Lower leg skin (tissue), 4 donors: ENCODE results near the gene ENPEP. TPM values are rescaled to one million over a fixed set of nuclear protein-coding genes. Genes with fewer than 3 reads are reported as not detected.

Source experiments
- DNase-seq, 2 donors: peaks; one replicate each; pipeline ENCODE4 v3.0.0-alpha.2; 2019; ENCODE audit warnings: low spot score in 2 of 2
- H3K4me3 ChIP-seq: fragments of 200-600 bp; sonication (generic); 2 replicates; pipeline ENCODE4 v1.5.1; 2017; ENCODE audit warnings: mild to moderate bottlenecking, low read depth; ENCODE audit not compliant: poor library complexity, severe bottlenecking
- CTCF ChIP-seq, 3 donors: fragments of 450-650 bp; IDR thresholded peaks; one replicate each; pipeline ENCODE4 v1.5.1; 2016; ENCODE audit warnings: antibody characterized with exemption in 3 of 3, mild to moderate bottlenecking in 3 of 3, moderate library complexity in 2 of 3
- POLR2A ChIP-seq, 2 donors: fragments of 450-650 bp; IDR thresholded peaks; one replicate each; pipeline ENCODE4 v1.6.1; 2016 to 2017; ENCODE audit warnings: antibody characterized with exemption in 2 of 2, mild to moderate bottlenecking in 1 of 2, moderate library complexity in 1 of 2
- WGBS, 2 donors: methylation state at CpG; one replicate each; pipeline ENCODE4 v1.1.5; 2018; 5-methylcytosine and 5-hydroxymethylcytosine counted together
- intact Hi-C: fragments of 100-400 bp; cut with DNase I; formaldehyde crosslinking; loops from one replicate; pipeline ENCODE4 v1.15.0; 2023; ENCODE audit warnings: low total_unique reads
- total RNA-seq, 4 donors: library from RNA; depleted of rRNA; stranded (reverse); fragments of >200 nt; gene quantifications; one replicate each; pipeline ENCODE4 v1.1.0, GENCODE V29; 2016

ENPEP gene
- total RNA-seq, 4 donors from 2014 or later: 0.39 to 3.1 (median 1.9) TPM

GRCh38 chr4:110487873-110488272 is 11.9 kb downstream of the ENPEP start:
- no peak for DNase-seq
- no peak overlapping the region for H3K4me3 ChIP-seq
- TF ChIP-seq POLR2A (IDR thresholded peaks at IDR 0.05): no peak
- no peak for TF ChIP-seq CTCF (IDR thresholded peaks at IDR 0.05)
- intact Hi-C loops: no loop called here

DNA sequence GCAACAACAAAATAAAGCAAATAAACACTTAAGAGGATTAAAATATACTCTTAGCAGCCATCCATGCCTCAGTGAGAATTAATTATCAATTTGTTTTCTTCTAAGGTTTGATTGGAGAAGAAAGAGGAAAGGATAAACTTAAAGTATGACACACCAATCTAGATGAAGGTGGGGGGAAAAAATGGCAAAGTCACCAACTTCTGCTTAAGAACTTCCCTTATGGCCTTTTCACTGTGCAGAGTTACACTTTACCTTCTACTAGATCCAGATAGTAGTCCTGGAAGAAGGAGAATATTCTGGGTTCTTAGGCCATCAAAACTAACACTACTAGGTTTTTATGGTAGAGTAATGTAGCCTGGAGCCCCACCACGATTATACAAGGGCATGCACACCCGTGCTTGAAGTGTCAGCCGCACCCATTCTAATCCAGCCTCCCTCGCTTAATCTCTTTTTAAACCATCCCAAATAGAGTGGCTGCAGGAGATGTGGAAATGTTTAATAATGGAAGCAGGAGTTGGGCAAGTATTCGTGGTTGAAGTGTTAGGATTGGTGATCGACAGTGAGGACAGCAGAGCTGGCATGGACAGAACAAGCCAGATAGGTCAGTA is 14.1 kb downstream of the ENPEP start:
- TF ChIP-seq POLR2A (IDR thresholded peaks at IDR 0.05): no peak
- TF ChIP-seq CTCF (IDR thresholded peaks at IDR 0.05): no peak
- intact Hi-C loops: no loop called here
- H3K4me3 ChIP-seq: no peak overlapping the region
- 65% methylated on average over 6 of the region's 6 CpGs for WGBS, 2 donors
- no peak for DNase-seq

DNA sequence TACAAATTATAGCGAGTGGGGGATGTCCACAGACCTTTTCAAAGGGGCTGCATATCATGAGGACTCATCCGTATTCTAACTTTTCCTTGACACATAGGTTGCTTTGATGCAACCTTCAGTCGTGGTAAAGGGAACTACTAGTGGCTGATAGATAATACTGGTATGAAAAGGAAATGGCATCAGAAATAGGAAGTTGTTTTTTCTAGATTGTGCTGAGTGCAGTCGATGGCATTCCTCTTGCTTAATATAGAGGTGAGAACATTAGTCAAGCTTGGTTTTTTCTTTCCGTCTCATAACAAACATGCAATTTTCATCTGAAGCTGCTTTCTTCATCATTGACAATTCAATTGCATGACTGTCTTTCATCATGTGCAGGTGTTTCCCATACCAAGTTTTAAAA is 16.6 kb downstream of the ENPEP start:
- intact Hi-C loops: no loop called here
- TF ChIP-seq CTCF (IDR thresholded peaks at IDR 0.05) (no peak), POLR2A (IDR thresholded peaks at IDR 0.05) (no peak)
- no peak overlapping the region for H3K4me3 ChIP-seq
- WGBS, 2 donors: 69 to 71% methylated on average over 5 of the region's 5 CpGs
- no peak for DNase-seq

- intact Hi-C loops: no loop called here
- 37 to 54% methylated on average over 1 of the region's 1 CpG for WGBS, 2 donors
- DNase-seq: no peak
- TF ChIP-seq CTCF (IDR thresholded peaks at IDR 0.05): no peak
- no peak for TF ChIP-seq POLR2A (IDR thresholded peaks at IDR 0.05)
- no peak overlapping the region for H3K4me3 ChIP-seq
Observed at GRCh38 chr4:110493520-110493919, 17.6 kb downstream of the ENPEP start.

GRCh38 chr4:110498420-110498819 is 22.5 kb downstream of the ENPEP start:
- intact Hi-C loops: no loop called here
- TF ChIP-seq CTCF (IDR thresholded peaks at IDR 0.05) (no peak), POLR2A (IDR thresholded peaks at IDR 0.05) (no peak)
- 84 to 97% methylated on average over 5 of the region's 5 CpGs for WGBS, 2 donors
- DNase-seq: no peak
- H3K4me3 ChIP-seq: no peak overlapping the region

DNA sequence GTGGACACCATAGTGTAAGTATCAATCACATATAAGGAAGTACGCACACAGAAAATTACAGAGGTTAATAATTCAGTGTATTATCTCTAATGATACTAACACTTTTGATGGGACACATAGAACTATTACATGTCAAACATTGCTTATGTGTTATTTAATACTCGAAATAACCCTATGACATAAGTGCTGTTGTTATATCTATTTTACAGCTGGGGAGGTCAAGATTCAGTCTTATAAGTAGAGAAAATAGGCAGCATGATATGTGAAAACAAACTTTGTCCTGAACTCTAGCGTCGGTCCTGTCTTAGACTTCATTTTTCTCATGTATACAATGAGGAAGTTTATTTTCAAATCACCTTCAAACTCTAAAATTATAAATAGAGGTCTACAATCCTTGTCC is 23.2 kb downstream of the ENPEP start:
- 68 to 69% methylated on average over 4 of the region's 4 CpGs for WGBS, 2 donors
- intact Hi-C loops: no loop called here
- no peak for TF ChIP-seq POLR2A (IDR thresholded peaks at IDR 0.05)
- TF ChIP-seq CTCF (IDR thresholded peaks at IDR 0.05): no peak
- DNase-seq: no peak
- no peak overlapping the region for H3K4me3 ChIP-seq
